GM18517 (cell line): Measurements from ENCODE around the gene GFOD1.
"Not testable (repeated sequence)": the region's sequence is repeated elsewhere in the genome, so short reads cannot be mapped to it uniquely, and the experiment has no call there.

Source experiments
- ATAC-seq: cut with Tn5 transposase; IDR thresholded peaks from one replicate; pipeline ENCODE4 v1.9.1; 2021; ENCODE audit warnings: mild to moderate bottlenecking, moderate library complexity; ENCODE audit not compliant: unreplicated experiment

The GFOD1 gene

DNA sequence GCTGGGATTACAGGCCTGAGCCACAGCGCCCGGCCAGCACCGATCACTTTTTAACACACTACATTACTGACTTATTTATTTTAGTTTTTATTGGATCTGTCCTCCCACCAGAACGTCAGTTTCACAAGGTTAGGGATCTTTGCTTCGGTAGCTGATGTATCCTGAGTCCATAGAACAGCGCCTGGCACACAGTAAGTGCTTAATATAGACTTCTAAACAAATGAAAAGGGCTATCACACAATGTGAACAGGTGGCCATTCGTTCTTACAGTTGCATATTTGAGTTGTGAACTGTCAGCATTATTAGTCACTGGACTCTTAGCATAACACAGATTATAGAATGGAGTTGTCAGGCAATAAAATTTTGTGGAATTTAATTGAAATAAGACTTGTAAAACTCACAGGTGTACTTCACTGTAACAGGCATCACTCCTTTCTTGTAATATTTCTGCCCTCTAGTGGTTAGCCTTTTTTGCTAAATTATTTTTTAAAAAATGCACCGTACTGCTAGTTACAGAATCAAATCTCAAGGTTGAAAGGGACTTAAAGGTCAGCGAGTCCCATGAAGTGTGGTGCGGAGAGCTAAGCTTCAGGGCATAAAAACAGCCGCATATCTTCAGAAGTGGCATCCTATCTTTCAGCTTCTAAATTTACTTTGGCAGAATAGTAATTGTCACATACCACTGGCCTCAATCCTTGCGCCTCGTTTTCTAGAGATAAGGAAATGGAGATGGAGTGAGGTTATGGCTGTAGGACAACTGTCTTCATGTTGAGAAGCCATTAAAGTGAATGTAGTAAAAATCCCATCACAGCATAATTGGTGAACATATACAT lies 155.7 kb downstream of the GFOD1 start:
- no peak for ATAC-seq

DNA sequence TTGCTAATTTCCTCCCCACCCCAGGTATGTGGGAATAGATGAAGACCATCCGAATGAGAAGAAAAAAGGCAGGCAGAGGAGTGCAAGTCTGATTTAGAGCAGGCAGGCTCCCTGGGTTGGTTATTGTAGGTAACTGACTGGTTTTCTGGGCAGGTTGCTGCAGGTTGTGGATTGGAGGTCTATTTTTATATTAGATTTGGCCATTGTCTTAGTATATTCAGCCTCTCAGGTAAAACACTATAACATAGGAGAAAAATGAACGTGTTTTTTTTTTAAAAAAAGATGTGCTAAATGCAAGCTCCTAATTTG lies 158.6 kb downstream of the GFOD1 start:
- ATAC-seq = peak; percentile 4

DNA sequence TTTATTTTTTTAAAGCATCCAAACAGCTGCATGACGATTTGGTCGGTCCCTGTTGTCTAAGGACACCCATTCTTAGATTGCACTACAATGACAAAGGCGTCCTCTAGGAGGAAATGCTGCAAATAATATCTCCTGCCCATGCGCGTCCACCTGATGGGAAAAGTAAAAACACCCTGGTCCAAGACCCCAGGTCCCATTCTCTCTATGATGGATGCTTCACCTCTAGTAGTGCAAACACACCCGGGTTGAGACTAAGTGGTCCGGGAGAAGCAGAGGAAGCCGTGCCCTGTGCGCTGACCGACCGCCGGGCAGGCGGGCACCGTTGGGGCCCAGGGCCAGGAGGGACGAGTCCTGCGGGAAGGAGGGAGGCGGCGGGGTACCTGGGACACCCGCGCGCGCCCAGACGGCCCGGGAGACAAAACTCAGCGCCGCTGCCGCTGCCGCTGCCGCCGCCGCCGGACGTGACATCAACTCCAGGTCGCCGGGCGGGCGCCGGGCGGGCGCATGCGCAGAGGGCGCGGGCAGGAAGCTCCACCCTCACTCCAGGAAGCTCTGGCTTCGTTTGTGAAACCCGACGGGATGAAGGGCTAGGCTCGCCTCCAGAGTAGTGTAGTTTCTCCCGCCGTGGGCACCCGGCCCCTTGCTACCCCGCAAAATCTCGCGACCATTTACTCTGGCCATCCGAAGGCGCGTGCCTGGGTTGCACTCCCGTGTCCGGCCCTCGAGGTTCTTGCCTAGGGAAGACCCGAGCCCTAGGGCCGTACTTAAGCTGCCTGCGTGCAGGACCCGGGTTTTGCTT lies 159.1 kb downstream of the GFOD1 start, which contains the start of gene TBC1D7:
Gene TBC1D7, minus strand, starts transcription at position 462 of the 799 bp plus-strand sequence. CDS start 1,639 bp downstream, outside the sequence.
- peak; percentile 83 for ATAC-seq

DNA sequence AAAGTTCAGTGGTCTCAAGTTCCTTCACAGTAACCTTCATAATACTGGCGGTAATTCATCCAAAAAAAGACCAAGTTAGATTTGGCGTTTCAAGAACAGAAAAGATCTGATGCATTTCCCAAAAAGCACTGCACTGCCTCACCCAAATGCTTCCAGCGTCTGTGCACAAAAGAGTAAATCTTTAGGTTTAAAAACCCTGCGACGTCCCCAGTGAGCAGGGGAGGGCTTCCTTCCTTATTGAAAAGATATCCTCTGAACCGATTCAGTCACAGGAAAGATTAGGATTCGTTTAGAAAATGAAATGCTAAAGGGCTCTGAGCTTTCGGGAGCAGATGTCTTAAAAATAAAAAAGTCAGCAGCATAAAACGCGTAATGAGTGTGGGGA lies 159.7 kb downstream of the GFOD1 start:
- no peak for ATAC-seq

- not testable (repeated sequence) for ATAC-seq
Observed at GRCh38 chr6:13326031-13326586, 161.3 kb downstream of the GFOD1 start.

DNA sequence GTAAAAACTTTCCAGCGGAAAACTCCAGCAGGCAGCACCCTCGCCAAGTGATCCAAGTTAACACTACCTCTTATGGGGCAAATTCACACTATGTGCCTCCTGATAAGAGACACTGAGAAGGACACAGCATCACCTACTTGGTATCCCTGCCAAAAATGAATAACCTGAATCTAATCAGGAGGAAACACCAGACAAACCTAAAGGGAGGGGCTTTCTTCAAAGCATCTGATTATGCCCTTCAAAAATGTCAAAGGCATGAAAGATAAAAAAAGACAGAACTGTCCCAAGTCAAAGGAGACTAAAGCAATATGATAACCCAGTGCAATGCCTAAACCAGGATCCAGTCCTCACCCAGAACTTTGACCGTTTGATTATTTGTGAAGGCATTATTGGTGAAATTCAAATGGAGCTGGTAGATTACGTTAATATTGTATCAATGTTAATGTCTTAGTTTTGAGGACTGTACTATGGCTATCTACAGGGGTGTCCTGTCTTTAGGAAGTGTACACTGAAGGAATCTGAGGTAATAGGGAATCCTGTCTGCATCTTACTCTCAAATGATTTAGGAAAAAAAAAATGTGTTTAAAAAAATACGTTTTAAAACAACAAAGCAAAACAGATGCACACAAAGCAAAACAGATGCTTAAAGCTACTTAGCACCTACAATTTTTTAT lies 167.4 kb downstream of the GFOD1 start:
- ATAC-seq = no peak

DNA sequence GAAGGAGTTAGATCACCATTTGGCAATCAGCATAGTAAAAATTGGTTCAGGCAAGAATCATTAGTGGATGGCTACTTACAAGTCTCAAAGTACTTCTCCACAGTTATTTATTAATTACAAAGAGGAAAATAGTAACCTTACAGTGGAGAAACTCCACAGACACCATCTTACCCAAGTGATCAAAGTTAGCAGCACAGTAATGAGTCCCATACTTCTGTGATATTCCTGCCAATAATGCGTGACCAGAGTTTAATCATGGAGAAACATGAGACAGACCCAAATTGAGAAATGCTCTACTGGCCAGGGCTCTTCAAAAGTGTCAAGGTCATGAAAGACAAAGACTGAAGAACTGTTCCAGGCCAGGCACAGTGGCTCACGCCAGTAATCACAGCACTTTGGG lies 168.6 kb downstream of the GFOD1 start:
- no peak for ATAC-seq

DNA sequence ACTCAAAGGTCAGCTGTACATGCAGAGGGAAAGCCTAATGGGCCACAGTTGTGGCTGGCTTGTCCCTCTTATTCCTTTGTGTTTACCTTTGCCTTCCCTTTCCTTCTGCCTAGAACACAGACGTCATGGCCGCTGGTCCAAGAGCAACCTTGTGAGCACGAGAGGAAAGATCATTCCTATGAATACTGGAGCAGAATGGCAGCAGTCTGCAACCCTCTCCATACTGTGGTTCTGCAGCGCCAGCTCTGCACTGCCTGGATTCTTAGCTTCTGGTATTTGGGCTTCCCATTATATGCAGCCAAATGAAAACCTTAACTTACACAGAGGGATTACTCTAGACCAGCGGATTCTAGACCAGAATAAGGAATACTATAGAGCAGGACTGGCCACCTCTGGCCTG lies 171.5 kb downstream of the GFOD1 start:
- ATAC-seq = no peak

GRCh38 chr6:13314806-13315205 lies 172.6 kb downstream of the GFOD1 start:
- ATAC-seq = no peak

- ATAC-seq = no peak
Observed at GRCh38 chr6:13311155-13311554, 176.2 kb downstream of the GFOD1 start.

- no peak for ATAC-seq
Observed at GRCh38 chr6:13308332-13308731, 179.1 kb downstream of the GFOD1 start.
